Measurements from ENCODE around the gene IDI2. TPM values are rescaled to one million over a fixed set of nuclear protein-coding genes. Genes with fewer than 3 reads are reported as not detected.

The IDI2 gene
- total and polyA plus RNA-seq, 2 of the 13 experiments (the other 11 are each of a cell fraction or from before 2014, with no cell fraction given) = not detected

- TF ChIP-seq ZNF407 (CRISPR knock-in tag; IDR thresholded peaks at IDR 0.05; ENCODE audit: not compliant biosample characterization) (peak; percentile 62), NR2F6 (IDR thresholded peaks at IDR 0.05) (no peak), NR2F6 (CRISPR knock-in tag; IDR thresholded peaks at IDR 0.05) (peak; percentile 35), ZBTB10 (CRISPR knock-in tag; IDR thresholded peaks at IDR 0.05; ENCODE audit: borderline replicate concordance) (no peak; the same call in 1 of the 2 replicates), KLF12 (CRISPR knock-in tag; IDR thresholded peaks at IDR 0.05; ENCODE audit: borderline replicate concordance) (peak; percentile 55; the same call in 1 of the 2 replicates), PLSCR1 (CRISPR knock-in tag; IDR thresholded peaks at IDR 0.05; ENCODE audit: borderline replicate concordance) (no peak), DPF2 (CRISPR knock-in tag; IDR thresholded peaks at IDR 0.05; ENCODE audit: borderline replicate concordance, low read depth) (no peak), ZNF235 (CRISPR knock-in tag; IDR thresholded peaks at IDR 0.05; ENCODE audit: borderline replicate concordance) (no peak), NFRKB (IDR thresholded peaks at IDR 0.05) (no peak), HOXA9 (CRISPR knock-in tag; IDR thresholded peaks at IDR 0.05; ENCODE audit: borderline replicate concordance) (peak; percentile 67; the same call in 1 of the 2 replicates), ZNF446 (CRISPR knock-in tag; IDR thresholded peaks at IDR 0.05) (peak; percentile 76; the same call in 1 of the 2 replicates), ZNF20 (CRISPR knock-in tag; IDR thresholded peaks at IDR 0.05) (no peak), FOXA3 (CRISPR knock-in tag; IDR thresholded peaks at IDR 0.05) (0 out of 2 replicates have a peak, but pooled peaks have one; percentile 5), ZBTB49 (CRISPR knock-in tag; IDR thresholded peaks at IDR 0.05; ENCODE audit: borderline replicate concordance) (peak; percentile 9; the same call in 1 of the 2 replicates)
Observed at GRCh38 chr10:1056326-1057105, 30.9 kb upstream of the IDI2 start, which contains the start of gene WDR37 (continued).
